ENCODE data around the gene DBNDD2. TPM values are rescaled to one million over a fixed set of nuclear protein-coding genes. Genes with fewer than 3 reads are reported as not detected.

DBNDD2 gene
- total RNA-seq, 1 experiment from 2014 or later: 58.7 TPM

GRCh38 chr20:45415822-45416637 is 7.9 kb downstream of the DBNDD2 start, which contains the start of gene PIGT (continued):
- TF ChIP-seq RELA (CRISPR knock-in tag; IDR thresholded peaks at IDR 0.05; ENCODE audit: borderline replicate concordance) (no peak), ZSCAN18 (CRISPR knock-in tag; IDR thresholded peaks at IDR 0.05) (no peak), ZNF232 (CRISPR knock-in tag; IDR thresholded peaks at IDR 0.05) (no peak; the same call in 1 of the 2 replicates), ZBTB21 (CRISPR knock-in tag; IDR thresholded peaks at IDR 0.05; ENCODE audit: borderline replicate concordance) (peak; percentile 77; the same call in 1 of the 2 replicates), TP53 (CRISPR knock-in tag; IDR thresholded peaks at IDR 0.05) (no peak), CBFB (CRISPR knock-in tag; IDR thresholded peaks at IDR 0.05; ENCODE audit: low read depth) (no peak), NFATC4 (CRISPR knock-in tag; IDR thresholded peaks at IDR 0.05) (no peak), SP1 (CRISPR knock-in tag; conservative IDR thresholded peaks at IDR 0.05) (peak; percentile 73), IRF2 (CRISPR knock-in tag; IDR thresholded peaks at IDR 0.05; ENCODE audit: borderline replicate concordance, low read depth) (no peak), FOXJ3 (CRISPR knock-in tag; IDR thresholded peaks at IDR 0.05; ENCODE audit: borderline replicate concordance) (no peak), ZNF416 (CRISPR knock-in tag; IDR thresholded peaks at IDR 0.05) (no peak), KAT7 (CRISPR knock-in tag; IDR thresholded peaks at IDR 0.05; ENCODE audit: borderline replicate concordance) (no peak), HMGA2 (CRISPR knock-in tag; IDR thresholded peaks at IDR 0.05) (no peak), PRRX2 (CRISPR knock-in tag; IDR thresholded peaks at IDR 0.05) (no peak), TCF7 (CRISPR knock-in tag; IDR thresholded peaks at IDR 0.05; ENCODE audit: low read depth) (no peak), USF1 (CRISPR knock-in tag; IDR thresholded peaks at IDR 0.05) (peak; percentile 58; the same call in 1 of the 2 replicates), EMX1 (CRISPR knock-in tag; IDR thresholded peaks at IDR 0.05) (no peak), ZNF281 (CRISPR knock-in tag; IDR thresholded peaks at IDR 0.05) (no peak), NFYB (CRISPR knock-in tag; conservative IDR thresholded peaks at IDR 0.05; ENCODE audit: low read depth) (peak; percentile 87), ZNF423 (CRISPR knock-in tag; IDR thresholded peaks at IDR 0.05) (no peak), ATF6 (CRISPR knock-in tag; IDR thresholded peaks at IDR 0.05) (no peak), ERG (CRISPR knock-in tag; IDR thresholded peaks at IDR 0.05) (no peak), USF2 (CRISPR knock-in tag; IDR thresholded peaks at IDR 0.05) (0 out of 2 replicates have a peak, but pooled peaks have one; percentile 34), ZNF396 (CRISPR knock-in tag; IDR thresholded peaks at IDR 0.05; ENCODE audit: borderline replicate concordance) (no peak), NR2C2 (CRISPR knock-in tag; IDR thresholded peaks at IDR 0.05) (no peak), ZBTB43 (CRISPR knock-in tag; IDR thresholded peaks at IDR 0.05) (peak; percentile 73; the same call in 1 of the 2 replicates), ETV6 (CRISPR knock-in tag; IDR thresholded peaks at IDR 0.05) (peak; percentile 51), FOXK1 (CRISPR knock-in tag; IDR thresholded peaks at IDR 0.05) (peak; percentile 80; the same call in 1 of the 2 replicates), SMAD4 (CRISPR knock-in tag; IDR thresholded peaks at IDR 0.05) (no peak)
